Epithelial cell of esophagus (primary cell): Measurements from ENCODE around the gene GHDC.
"Not testable (repeated sequence)": the region's sequence is repeated elsewhere in the genome, so short reads cannot be mapped to it uniquely, and the experiment has no call there.

Experiments
- DNase-seq: peaks from one replicate; pipeline ENCODE4 v3.0.0; 2010; ENCODE audit warnings: low read depth
- H3K4me3 ChIP-seq: 2 replicates; pipeline ENCODE4 v1.5.1; 2011; ENCODE audit warnings: mild to moderate bottlenecking, low read length, control low read depth
- TF ChIP-seq, protein P1 (sequence below): IDR thresholded peaks from 2 replicates; pipeline ENCODE4 v1.5.1; 2011; ENCODE audit warnings: low read depth, mild to moderate bottlenecking, low read length, control low read depth, inconsistent platforms; ENCODE audit not compliant: insufficient read depth; ENCODE audit errors: missing control alignments

Gene GHDC

DNA sequence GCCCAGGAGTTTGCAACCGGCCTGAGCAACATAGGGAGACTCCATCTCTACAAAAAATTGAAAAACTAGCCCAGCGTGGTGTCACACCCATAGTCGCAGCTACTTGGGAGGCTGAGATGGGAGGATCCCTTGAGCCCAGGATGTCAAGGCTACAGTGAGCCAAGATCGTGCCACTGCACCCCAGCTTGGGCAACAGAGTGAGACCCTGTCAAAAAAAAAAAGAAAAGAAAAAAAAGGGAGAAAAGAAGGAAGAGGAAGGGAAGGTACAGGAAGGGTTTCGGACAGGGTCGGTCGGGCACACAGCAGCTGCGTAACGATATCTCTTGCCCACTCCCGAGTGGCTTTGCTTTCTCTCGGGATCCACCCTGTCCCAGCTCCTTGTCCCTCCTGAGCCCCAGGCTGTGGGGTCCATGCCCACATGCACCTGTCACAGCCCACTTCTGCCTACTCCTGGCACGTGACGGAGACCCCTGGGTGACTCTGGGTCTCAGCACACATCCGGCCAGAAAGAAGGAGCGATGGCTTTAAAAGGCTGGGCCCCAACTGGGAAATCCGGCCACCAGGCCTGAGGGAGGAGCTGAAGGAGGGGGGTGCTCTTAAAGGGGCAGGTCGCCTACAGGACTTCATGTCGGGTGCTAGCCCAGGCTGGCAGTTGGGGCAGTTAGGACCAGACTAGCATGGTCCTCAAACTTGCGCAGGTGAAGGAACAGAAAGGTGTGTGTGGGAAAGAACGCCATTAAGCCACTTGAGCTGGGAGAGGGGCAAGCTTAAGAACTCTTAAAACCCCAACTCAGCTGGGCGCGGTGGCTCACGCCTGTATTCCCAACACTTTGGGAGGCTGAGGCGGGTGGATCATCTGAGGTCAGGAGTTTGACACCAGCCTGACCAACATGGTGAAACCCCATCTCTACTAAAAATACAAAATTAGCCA is at the start of gene GHDC:
Gene GHDC (minus strand): TSS at position 526 of the 931 bp plus-strand sequence. CDS start 913 bp downstream, outside the sequence.
- TF ChIP-seq, protein P1, sequence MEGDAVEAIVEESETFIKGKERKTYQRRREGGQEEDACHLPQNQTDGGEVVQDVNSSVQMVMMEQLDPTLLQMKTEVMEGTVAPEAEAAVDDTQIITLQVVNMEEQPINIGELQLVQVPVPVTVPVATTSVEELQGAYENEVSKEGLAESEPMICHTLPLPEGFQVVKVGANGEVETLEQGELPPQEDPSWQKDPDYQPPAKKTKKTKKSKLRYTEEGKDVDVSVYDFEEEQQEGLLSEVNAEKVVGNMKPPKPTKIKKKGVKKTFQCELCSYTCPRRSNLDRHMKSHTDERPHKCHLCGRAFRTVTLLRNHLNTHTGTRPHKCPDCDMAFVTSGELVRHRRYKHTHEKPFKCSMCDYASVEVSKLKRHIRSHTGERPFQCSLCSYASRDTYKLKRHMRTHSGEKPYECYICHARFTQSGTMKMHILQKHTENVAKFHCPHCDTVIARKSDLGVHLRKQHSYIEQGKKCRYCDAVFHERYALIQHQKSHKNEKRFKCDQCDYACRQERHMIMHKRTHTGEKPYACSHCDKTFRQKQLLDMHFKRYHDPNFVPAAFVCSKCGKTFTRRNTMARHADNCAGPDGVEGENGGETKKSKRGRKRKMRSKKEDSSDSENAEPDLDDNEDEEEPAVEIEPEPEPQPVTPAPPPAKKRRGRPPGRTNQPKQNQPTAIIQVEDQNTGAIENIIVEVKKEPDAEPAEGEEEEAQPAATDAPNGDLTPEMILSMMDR = no peak
- peak; percentile 79 for DNase-seq
- H3K4me3 ChIP-seq = peak within 1 kb of the TSS; percentile 88

DNA sequence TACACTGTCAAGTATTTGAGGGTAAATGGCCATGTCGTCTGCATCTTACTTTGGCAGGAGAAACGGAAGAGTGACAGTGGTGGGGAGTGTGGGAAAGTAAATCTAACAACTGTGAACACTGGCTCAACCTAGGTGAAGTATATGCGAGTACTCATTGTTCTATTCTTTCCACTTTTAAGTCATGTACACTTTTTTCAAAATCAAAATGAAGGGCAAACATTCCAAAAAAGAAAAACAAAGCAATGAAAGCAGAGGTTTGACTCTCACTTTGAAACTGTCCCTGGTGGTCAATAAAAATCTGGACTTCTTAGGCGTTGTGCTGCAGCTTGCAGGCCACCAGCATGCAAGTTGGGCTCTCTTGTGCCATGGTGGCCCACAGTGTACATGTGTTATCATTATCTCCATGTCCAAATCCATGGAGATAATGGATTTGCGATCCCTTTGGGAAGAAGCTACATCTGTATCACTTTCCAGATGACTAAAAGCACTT is 49.2 kb upstream of the GHDC start:
- TF ChIP-seq, protein P1 = no peak
- H3K4me3 ChIP-seq = no peak overlapping the region
- DNase-seq = no peak

DNA sequence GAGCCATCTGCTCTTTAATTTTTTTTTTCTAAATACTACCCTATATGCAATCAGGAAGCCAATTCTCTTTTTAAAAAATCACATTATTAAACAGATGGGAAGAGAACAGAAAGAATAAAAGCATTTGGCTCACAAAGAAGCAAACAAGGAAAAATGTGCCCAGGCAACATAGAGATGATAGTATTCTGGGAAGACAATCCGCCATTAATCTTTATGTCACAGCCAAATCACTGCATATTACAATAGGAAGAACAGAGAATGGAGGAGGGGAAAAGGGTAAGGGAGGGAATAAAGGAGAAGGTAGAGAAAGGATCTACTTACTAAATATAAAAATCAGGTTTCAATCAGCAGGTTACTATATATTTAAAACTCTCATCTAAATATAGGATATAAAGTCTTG is 47.6 kb upstream of the GHDC start:
- no peak overlapping the region for H3K4me3 ChIP-seq
- TF ChIP-seq, protein P1 = no peak
- no peak for DNase-seq

- not testable (repeated sequence) for DNase-seq, H3K4me3 ChIP-seq
These were observed 46.6 kb upstream of the GHDC start for GRCh38 chr17:42240863-42241262.

- H3K4me3 ChIP-seq = no peak overlapping the region
- TF ChIP-seq, protein P1 = no peak
- no peak for DNase-seq
These were observed 45.9 kb upstream of the GHDC start for GRCh38 chr17:42240201-42240600.

DNA sequence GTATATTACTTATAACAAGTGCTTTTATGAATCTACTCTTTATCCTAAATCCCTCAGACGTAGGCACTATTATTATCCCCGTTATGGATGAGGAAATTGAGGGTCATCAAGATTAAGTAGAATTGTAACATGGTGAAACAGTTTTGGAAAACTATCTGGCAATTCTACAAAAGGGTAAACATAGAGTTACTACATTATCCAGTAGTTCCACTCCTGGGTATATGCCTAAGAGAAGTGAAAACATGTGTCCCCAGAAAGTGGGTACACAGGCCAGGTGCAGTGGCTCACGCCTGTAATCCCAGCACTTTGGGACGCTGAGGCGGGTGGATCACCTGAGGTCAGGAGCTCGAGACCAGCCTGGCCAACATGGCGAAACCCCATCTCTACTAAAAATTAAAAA is 45.3 kb upstream of the GHDC start:
- not testable (repeated sequence) for H3K4me3 ChIP-seq, DNase-seq

DNA sequence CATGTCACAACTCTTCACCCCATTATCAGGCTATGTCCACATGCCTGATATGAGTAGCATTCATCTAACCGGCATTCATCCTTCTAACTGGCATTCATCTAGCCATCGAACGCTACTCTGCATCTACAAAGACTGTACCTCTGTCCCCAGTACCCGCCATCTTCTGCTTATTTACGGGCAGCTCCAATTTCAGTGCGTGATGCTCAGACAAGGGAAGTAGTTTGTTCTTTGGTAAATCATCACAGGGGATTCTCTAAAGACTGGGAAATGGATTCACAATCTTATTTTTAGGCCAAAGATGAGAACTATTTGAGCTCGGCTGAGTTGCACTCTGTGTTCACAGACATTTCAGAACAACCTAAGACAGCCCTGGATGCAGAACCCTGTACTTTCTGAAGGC is 42.5 kb upstream of the GHDC start:
- TF ChIP-seq, protein P1 = no peak
- no peak overlapping the region for H3K4me3 ChIP-seq
- no peak for DNase-seq

GRCh38 chr17:42233994-42234393 is 39.7 kb upstream of the GHDC start:
- TF ChIP-seq, protein P1 = no peak
- DNase-seq = no peak
- no peak overlapping the region for H3K4me3 ChIP-seq
